Omental fat pad (tissue), 4 donors: ENCODE measurements around the gene CANX. TPM values are rescaled to one million over a fixed set of nuclear protein-coding genes. Genes with fewer than 3 reads are reported as not detected.
"Not testable (repeated sequence)": the region's sequence is repeated elsewhere in the genome, so short reads cannot be mapped to it uniquely, and the experiment has no call there.

Experiments used
- ATAC-seq: fragments of 150-250 bp; one replicate; pipeline ENCODE4 v1.9.1; 2016; ENCODE audit warnings: mild to moderate bottlenecking, moderate library complexity; ENCODE audit not compliant: low FRiP score
- DNase-seq: peaks from one replicate; pipeline ENCODE4 v3.0.0-alpha.2; 2019; ENCODE audit warnings: low spot score
- total RNA-seq, 4 donors: library from RNA; depleted of rRNA; stranded (reverse); fragments of >200 nt; gene quantifications; one replicate each; pipeline ENCODE4 v1.1.0, GENCODE V29; 2016
- TF ChIP-seq, protein P1 (sequence below), 3 donors: fragments of 450-650 bp; IDR thresholded peaks; one replicate each; pipeline ENCODE4 v1.5.1; 2016 to 2017; ENCODE audit warnings: antibody characterized with exemption in 3 of 3, mild to moderate bottlenecking in 3 of 3, moderate library complexity in 2 of 3

Gene CANX
- total RNA-seq, 4 donors from 2014 or later, result 269 to 487 (median 358) TPM

GRCh38 chr5:179679014-179679674 is 19.6 kb upstream of the CANX start:
- peak; percentile 24 for ATAC-seq
- TF ChIP-seq, protein P1, sequence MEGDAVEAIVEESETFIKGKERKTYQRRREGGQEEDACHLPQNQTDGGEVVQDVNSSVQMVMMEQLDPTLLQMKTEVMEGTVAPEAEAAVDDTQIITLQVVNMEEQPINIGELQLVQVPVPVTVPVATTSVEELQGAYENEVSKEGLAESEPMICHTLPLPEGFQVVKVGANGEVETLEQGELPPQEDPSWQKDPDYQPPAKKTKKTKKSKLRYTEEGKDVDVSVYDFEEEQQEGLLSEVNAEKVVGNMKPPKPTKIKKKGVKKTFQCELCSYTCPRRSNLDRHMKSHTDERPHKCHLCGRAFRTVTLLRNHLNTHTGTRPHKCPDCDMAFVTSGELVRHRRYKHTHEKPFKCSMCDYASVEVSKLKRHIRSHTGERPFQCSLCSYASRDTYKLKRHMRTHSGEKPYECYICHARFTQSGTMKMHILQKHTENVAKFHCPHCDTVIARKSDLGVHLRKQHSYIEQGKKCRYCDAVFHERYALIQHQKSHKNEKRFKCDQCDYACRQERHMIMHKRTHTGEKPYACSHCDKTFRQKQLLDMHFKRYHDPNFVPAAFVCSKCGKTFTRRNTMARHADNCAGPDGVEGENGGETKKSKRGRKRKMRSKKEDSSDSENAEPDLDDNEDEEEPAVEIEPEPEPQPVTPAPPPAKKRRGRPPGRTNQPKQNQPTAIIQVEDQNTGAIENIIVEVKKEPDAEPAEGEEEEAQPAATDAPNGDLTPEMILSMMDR (IDR thresholded peaks at IDR 0.05), result no peak
- DNase-seq, result peak; percentile 74

DNA sequence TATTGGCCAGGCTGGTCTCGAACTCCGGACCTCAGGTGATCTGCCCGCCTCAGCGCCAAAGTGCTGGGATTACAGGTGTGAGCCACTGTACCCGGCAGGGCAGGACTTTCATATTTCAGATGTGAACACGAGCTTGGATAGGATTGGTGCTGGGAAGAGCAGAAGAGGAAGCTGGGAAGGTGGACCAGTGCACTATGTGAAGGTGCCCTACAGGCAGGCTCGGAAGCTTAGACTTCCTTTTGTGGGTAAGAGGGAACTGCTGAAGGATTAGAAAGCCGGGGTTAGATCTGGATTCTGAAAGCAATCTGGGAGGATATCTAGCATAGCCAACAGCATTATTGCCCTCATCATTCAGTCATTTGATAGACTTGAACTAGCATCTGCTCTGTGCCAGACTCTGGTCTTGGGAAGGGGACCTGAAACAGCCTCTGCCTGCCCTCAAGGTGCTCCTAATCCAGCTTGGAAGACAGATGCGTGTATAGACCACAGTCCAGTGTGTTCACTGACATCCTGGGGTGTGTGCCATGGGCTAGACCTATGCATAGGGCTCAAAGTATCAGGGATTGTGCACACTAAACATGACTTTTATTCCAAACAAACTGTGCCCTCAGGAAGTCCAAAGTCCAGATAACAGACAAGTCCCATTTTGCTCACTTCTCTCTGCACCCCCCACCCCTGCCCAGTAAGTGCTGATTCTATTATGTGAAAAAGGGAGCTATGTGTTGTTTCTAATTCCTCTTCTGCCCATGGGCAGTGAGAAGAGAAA is 18.6 kb upstream of the CANX start:
- TF ChIP-seq, protein P1 (IDR thresholded peaks at IDR 0.05), result no peak
- no peak for ATAC-seq
- DNase-seq, result no peak

GRCh38 chr5:179680780-179681401 is 17.9 kb upstream of the CANX start, which contains the start of gene CBY3:
TSS of gene CBY3 (minus strand) at chr5:179681034. CDS start at chr5:179680918, 116 bp downstream.
- DNase-seq, result no peak
- TF ChIP-seq, protein P1 (IDR thresholded peaks at IDR 0.05), result no peak
- ATAC-seq, result peak; percentile 39

GRCh38 chr5:179689212-179689611 is 9.6 kb upstream of the CANX start:
- ATAC-seq, DNase-seq: not testable (repeated sequence)

DNA sequence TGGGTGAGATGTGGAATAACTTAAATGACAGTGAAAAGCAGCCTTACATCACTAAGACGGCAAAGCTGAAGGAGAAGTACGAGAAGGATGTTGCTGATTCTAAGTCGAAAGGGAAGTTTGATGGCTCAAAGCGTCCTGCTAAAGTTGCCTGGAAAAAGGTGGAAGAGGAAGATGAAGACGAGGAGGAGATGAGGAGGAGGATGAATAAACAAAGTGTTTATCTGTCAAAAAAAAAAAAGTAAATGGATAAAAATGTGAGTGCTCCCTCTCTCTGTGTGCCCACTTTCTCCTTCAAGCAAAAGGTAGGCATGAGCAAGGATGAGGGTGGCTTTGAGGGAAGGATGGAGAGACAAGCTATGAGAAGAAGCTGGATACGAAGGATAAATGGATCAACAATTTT is 4.2 kb upstream of the CANX start:
- DNase-seq (no peak), ATAC-seq (no peak)
- TF ChIP-seq, protein P1 (IDR thresholded peaks at IDR 0.05), result no peak

DNA sequence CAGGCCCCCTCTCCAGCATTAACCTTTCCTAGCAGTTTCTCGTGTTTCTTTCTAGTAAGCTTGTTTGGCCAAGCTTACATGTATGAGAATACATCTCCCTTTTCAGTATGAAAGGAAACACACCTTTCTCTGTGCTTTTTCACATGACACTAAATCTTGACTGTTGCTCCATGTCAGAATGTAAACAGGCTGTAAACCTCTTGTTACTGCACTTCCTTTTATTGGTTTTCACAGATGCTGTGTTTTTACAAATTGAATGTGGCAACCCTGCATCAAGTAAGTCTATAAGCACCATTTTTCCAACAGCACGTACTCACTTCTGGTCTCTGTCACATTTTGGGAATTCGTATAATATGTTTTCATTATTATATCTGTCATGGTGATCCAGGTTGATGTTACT is 2.2 kb upstream of the CANX start:
- TF ChIP-seq, protein P1 (IDR thresholded peaks at IDR 0.05), result no peak
- ATAC-seq (no peak), DNase-seq (no peak)

- TF ChIP-seq, protein P1 (IDR thresholded peaks at IDR 0.05), result no peak
- no peak for DNase-seq
These were observed 1.7 kb upstream of the CANX start for GRCh38 chr5:179697108-179697507.

GRCh38 chr5:179697543-179697942 is 1.2 kb upstream of the CANX start:
- DNase-seq, ATAC-seq: not testable (repeated sequence)

More at GRCh38 chr5:179697108-179697507, 1.7 kb upstream of the CANX start:
- no peak for ATAC-seq
